HL-60 (cell line): ENCODE measurements around the gene DPF3.

Source experiments
- DNase-seq, 2 experiments: peaks; one replicate each; pipeline ENCODE4 v3.0.0-alpha.2; 2010 to 2020; ENCODE audit warnings: low read depth in 1 of 2, low spot score in 1 of 2
- H3K27ac ChIP-seq: fragments of 250-450 bp; sonication (Bioruptor Pico); replicated peaks from 2 replicates; pipeline ENCODE4 v1.5.1; 2020; ENCODE audit warnings: mild to moderate bottlenecking, moderate library complexity
- H3K27me3 ChIP-seq: fragments of 250-450 bp; sonication (Bioruptor Pico); 2 replicates; pipeline ENCODE4 v1.5.1; 2021; ENCODE audit warnings: mild to moderate bottlenecking, moderate library complexity; ENCODE audit not compliant: insufficient read depth, poor library complexity, severe bottlenecking
- H3K4me3 ChIP-seq: replicated peaks from 2 replicates; pipeline ENCODE4 v1.5.1; 2011; ENCODE audit warnings: mild to moderate bottlenecking, control low read depth, low read length; ENCODE audit not compliant: insufficient read depth
- CTCF ChIP-seq: IDR thresholded peaks from one replicate; pipeline ENCODE4 v1.5.1; 2011; ENCODE audit warnings: low read length, control low read depth, inconsistent platforms; ENCODE audit not compliant: insufficient read depth
- GABPA ChIP-seq: IDR thresholded peaks from 2 replicates; pipeline ENCODE4 v1.6.1; 2012; ENCODE audit warnings: low read depth
- POLR2AphosphoS5 ChIP-seq: IDR thresholded peaks from 2 replicates; pipeline ENCODE4 v1.6.1; 2012; ENCODE audit warnings: low read depth
- REST ChIP-seq: IDR thresholded peaks from 2 replicates; pipeline ENCODE4 v1.6.1; 2012; ENCODE audit warnings: low read depth; ENCODE audit not compliant: insufficient replicate concordance
- SPI1 ChIP-seq: IDR thresholded peaks from 2 replicates; pipeline ENCODE4 v1.6.1; 2012; ENCODE audit warnings: low read depth, mild to moderate bottlenecking, borderline replicate concordance

The DPF3 gene

GRCh38 chr14:72649603-72650227, 244.2 kb downstream of the DPF3 start:
- Histone ChIP-seq H3K27ac (no peak overlapping the region), H3K27me3 (no peaks in the 10 kb centered on the region), H3K4me3 (no peak overlapping the region)
- TF ChIP-seq CTCF (no peak), POLR2AphosphoS5 (no peak), REST (no peak), GABPA (no peak)
- DNase-seq, result no peak

- TF ChIP-seq GABPA, result no peak
- no peak for TF ChIP-seq SPI1
- TF ChIP-seq POLR2AphosphoS5, result no peak
- no peak for TF ChIP-seq REST
- no peak for TF ChIP-seq CTCF
- H3K4me3 ChIP-seq, result no peak overlapping the region
- no peak for DNase-seq
- no peaks in the 10 kb centered on the region for H3K27me3 ChIP-seq
- no peak overlapping the region for H3K27ac ChIP-seq
Measured at GRCh38 chr14:72647782-72648181, 246.1 kb downstream of the DPF3 start.

DNA sequence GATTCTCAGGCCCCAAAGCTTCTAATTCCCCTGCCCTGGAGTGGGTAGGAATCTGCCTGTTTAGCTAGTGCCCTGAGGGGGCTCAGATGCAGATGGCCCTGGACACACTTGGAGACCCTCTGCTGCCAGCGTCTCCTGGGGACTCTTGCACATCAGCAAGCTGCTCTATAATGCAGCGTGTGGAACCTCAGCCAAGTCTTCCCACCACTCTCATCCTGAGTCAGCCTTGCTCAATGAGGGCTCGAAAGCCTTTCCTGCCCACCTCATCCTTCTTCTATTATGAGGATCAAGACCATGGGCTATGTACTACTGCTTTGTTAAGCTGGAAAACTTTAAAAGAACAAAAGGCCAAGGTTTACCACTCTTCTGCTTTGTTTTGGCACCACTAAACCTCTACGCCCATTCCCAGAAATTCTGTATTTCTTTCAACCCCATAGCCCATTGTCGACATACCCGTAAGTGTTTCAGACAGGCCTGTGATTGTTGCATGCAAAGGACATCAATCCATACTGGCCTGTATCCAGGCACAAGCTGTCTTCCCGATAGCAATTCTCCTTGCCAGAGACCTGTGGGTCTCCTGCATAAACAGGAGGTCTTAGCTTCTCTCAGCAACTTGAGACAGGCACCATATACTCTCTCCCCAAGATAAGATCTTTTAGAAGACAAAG, 246.9 kb downstream of the DPF3 start:
- no peak overlapping the region for H3K4me3 ChIP-seq
- no peaks in the 10 kb centered on the region for H3K27me3 ChIP-seq
- TF ChIP-seq REST, result no peak
- no peak for TF ChIP-seq POLR2AphosphoS5
- no peak for TF ChIP-seq CTCF
- TF ChIP-seq SPI1, result no peak
- TF ChIP-seq GABPA, result no peak
- no peak overlapping the region for H3K27ac ChIP-seq
- DNase-seq, result no peak
